HG03025 (cell line): Measurements from ENCODE around the gene NYNRIN.
A peak's percentile ranks its signal among the peaks of the same experiment; 100 is the strongest.
"Not testable (repeated sequence)": the region's sequence is repeated elsewhere in the genome, so short reads cannot be mapped to it uniquely, and the experiment has no call there.

Experiments
- ATAC-seq: cut with Tn5 transposase; IDR thresholded peaks from one replicate; pipeline ENCODE4 v1.9.1; 2021; ENCODE audit warnings: mild to moderate bottlenecking, moderate library complexity; ENCODE audit not compliant: unreplicated experiment, low FRiP score

The NYNRIN gene

GRCh38 chr14:24442240-24443052 is 43.6 kb downstream of the NYNRIN start, which contains the start of gene SDR39U1:
Gene SDR39U1 (minus strand): TSS chr14:24442776. CDS start chr14:24442769, 7 bp downstream.
- ATAC-seq, result peak; percentile 86

- no peak for ATAC-seq
These were observed 44.4 kb downstream of the NYNRIN start for GRCh38 chr14:24443053-24443665.

DNA sequence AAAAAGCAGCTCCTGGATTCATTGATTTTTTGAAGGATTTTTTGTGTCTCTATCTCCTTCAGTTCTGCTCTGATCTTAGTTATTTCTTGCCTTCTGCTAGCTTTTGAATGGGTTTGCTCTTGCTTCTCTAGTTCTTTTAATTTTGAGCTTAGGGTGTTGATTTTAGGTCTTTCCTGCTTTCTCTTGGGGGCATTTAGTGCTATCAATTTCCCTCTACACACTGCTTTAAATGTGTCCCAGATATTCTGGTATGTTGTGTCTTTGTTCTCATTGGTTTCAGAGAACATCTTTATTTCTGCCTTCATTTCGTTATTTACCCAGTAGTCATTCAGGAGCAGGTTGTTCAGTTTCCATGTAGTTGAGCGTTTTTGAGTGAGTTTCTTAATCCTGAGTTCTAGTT is 52.0 kb downstream of the NYNRIN start:
- not testable (repeated sequence) for ATAC-seq

- ATAC-seq, result no peak
These were observed 58.2 kb downstream of the NYNRIN start for GRCh38 chr14:24456980-24457379.

- ATAC-seq, result no peak
These were observed 59.9 kb downstream of the NYNRIN start for GRCh38 chr14:24458736-24459135.

GRCh38 chr14:24459331-24459730 is 60.5 kb downstream of the NYNRIN start:
- no peak for ATAC-seq

GRCh38 chr14:24461336-24461735 is 62.5 kb downstream of the NYNRIN start:
- ATAC-seq, result no peak

- peak; percentile 73 for ATAC-seq
These were observed 64.4 kb downstream of the NYNRIN start for GRCh38 chr14:24463017-24463883.

DNA sequence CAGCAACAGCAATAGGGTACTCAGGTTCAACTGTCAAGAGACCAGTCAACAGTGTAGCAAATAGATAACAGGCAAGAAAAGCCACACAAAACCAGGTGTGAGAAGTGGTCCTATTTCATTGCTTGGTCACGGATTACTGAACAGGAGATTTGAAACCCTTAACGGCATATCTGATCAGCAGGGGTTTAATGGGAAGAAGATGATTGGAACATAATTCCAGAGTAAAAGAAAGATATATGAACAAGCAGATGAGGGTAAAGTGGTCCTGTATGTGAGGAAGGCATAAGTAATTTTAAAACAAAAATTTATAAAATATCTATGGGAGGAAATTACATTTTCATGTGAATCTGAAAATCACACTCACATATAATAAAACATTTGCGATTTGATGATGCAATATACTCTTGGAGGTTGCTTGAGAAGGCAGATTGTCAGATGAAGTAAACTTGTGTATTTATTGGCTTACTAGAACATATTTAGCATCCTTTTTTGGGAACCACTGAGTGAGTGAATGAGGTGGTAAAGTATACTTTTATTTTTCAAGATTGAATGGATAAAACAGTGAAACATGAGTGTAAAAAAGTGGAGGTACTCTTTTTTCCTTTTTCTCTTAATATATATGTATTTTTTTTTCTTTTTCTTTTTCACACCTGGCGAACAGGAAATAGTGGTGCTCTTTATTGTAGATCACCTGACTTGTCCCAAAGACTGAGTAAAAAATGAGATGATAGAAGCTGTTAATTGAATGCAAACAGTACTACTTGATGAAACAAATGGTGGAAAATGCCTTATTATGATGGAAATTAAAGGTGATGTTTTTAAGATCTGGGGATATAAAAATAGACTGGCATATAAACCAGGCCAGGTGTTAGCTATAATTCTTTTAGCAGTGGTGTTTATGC is 65.3 kb downstream of the NYNRIN start:
- ATAC-seq, result no peak

- ATAC-seq, result no peak
These were observed 66.6 kb downstream of the NYNRIN start for GRCh38 chr14:24465368-24465767.

- no peak for ATAC-seq
These were observed 67.0 kb downstream of the NYNRIN start for GRCh38 chr14:24465805-24466204.
